Natural killer cell treated with Interleukin-12 subunit alpha and Interleukin-12 subunit beta and Interleukin-15 and Interleukin-18, amount 100 ng/mL, for 72 hours (primary cell): ENCODE data around the gene APOL2. TPM values are rescaled to one million over a fixed set of nuclear protein-coding genes. Genes with fewer than 3 reads are reported as not detected.
"Not testable (repeated sequence)": the region's sequence is repeated elsewhere in the genome, so short reads cannot be mapped to it uniquely, and the experiment has no call there.

Experiments
- ATAC-seq, 2 donors: fragments of 150-1000 bp; cut with Tn5 transposase in 1 of 2; sonication (Bioruptor Pico), chemical (Tn5 transposase) in 1 of 2; 2 replicates each; pipeline ENCODE4 v1.10.0; 2021
- DNase-seq: peaks from one replicate; pipeline ENCODE4 v3.0.0; 2022; ENCODE audit warnings: low spot score
- H3K27ac Mint-ChIP-seq, 2 donors: 1 replicate in 1 of 2; 2 replicates in 1 of 2; pipeline ENCODE4 v1.8.0; 2022; ENCODE audit warnings: mixed read lengths in 2 of 2, mild to moderate bottlenecking in 1 of 2, moderate library complexity in 1 of 2
- H3K27me3 Mint-ChIP-seq, 2 donors: 1 replicate in 1 of 2; 2 replicates in 1 of 2; pipeline ENCODE4 v1.8.0; 2022; ENCODE audit warnings: mixed read lengths in 2 of 2
- H3K36me3 Mint-ChIP-seq: one replicate; pipeline ENCODE4 v1.8.0; 2022; ENCODE audit warnings: mixed read lengths
- H3K4me1 Mint-ChIP-seq, 2 donors: 1 replicate in 1 of 2; 2 replicates in 1 of 2; pipeline ENCODE4 v1.8.0; 2022; ENCODE audit warnings: low read depth in 2 of 2, mixed read lengths in 2 of 2, mild to moderate bottlenecking in 1 of 2
- H3K4me3 Mint-ChIP-seq: one replicate; pipeline ENCODE4 v1.8.0; 2022; ENCODE audit warnings: mixed read lengths
- H3K9me3 Mint-ChIP-seq: 2 replicates; pipeline ENCODE4 v1.8.0; 2022; ENCODE audit warnings: mixed read lengths
- total RNA-seq, 2 donors: library from RNA; stranded (reverse); gene quantifications; one replicate each; pipeline ENCODE4 v1.2.3, GENCODE V29; 2022

APOL2 gene
- total RNA-seq, 2 donors from 2014 or later = 92.1 to 231 TPM

DNA sequence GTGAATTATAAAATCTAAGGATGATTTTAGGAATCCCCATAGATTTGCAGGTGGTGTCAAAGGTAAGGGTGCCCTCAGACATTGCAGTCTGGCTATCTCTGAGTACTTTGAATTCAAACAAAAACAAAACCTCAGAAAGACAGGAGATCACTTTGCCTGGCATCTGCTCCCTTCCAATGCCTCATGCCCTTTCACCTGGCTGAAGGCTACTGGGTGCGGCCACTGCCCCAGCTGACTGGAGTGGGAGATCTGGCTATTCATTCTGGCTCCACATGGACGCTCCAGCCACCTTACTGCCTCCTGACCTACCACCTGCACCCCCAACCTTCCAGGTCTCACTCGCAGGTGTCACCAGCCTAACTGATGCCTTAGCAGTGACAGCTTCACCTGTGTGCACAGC lies 9.7 kb downstream of the APOL2 start:
- ATAC-seq, H3K9me3 Mint-ChIP-seq, H3K27me3 Mint-ChIP-seq, H3K4me3 Mint-ChIP-seq, DNase-seq: not testable (repeated sequence)
- H3K27ac Mint-ChIP-seq = peak overlapping the region in 1 of 2 donors; percentile 51
- H3K36me3 Mint-ChIP-seq = peaks cover 42% of the 10 kb centered on the region
- H3K4me1 Mint-ChIP-seq = peaks cover 24 to 37% of the 10 kb centered on the region in 2 donors

DNA sequence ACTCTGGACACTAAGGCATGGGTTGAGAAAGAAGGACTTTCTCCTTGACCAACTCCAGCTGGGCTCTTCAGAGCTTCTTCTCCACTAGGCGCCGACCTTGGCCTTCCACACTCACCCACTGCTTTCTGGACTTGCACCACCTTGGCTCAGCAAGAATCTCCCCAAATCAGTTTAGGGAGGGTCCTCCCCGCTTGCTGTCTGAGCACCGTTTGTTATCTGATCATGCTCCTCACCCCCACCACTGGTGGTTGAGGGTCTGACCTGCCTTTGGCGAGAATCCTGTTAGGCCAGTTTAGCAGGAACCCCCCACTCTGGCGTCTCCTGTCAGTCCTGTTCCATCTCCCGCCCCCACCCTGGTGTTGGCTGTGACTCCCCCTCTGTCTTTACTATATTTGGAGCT lies 10.4 kb downstream of the APOL2 start:
- Mint-ChIP-seq H3K9me3 (no peaks in the 10 kb centered on the region), H3K36me3 (peaks cover 35% of the 10 kb centered on the region), H3K27me3 (no peaks in the 10 kb centered on the region), H3K4me1 (peaks cover 17 to 30% of the 10 kb centered on the region in 2 donors), H3K4me3 (no peak overlapping the region), H3K27ac (peak overlapping the region in 1 of 2 donors; percentile 51)
- ATAC-seq (no peak), DNase-seq (no peak)

DNA sequence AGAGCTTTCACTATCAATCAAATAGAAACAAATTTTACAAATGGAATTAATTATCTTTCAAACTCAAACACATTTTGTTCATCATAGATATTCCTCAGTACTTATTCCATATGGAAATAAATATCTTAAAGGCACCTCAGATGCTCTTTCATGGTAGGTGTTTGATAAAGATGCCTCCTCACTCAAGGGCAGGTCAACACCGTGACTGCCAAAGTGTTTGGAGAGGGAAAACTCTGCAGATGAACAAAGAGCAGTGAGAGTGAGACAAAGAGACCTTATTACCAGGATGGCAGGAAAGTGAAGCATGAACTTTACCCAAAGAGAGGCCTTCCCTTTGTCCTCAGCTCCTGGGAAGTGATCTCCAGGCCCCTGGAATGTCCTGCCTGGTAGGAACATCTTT lies 11.0 kb downstream of the APOL2 start:
- not testable (repeated sequence) for DNase-seq, ATAC-seq, H3K4me3 Mint-ChIP-seq, H3K9me3 Mint-ChIP-seq, H3K27me3 Mint-ChIP-seq
- peaks cover 34% of the 10 kb centered on the region for H3K36me3 Mint-ChIP-seq
- H3K4me1 Mint-ChIP-seq = peaks cover 16 to 24% of the 10 kb centered on the region in 2 donors
- peak overlapping the region in 1 of 2 donors; percentile 51 for H3K27ac Mint-ChIP-seq

DNA sequence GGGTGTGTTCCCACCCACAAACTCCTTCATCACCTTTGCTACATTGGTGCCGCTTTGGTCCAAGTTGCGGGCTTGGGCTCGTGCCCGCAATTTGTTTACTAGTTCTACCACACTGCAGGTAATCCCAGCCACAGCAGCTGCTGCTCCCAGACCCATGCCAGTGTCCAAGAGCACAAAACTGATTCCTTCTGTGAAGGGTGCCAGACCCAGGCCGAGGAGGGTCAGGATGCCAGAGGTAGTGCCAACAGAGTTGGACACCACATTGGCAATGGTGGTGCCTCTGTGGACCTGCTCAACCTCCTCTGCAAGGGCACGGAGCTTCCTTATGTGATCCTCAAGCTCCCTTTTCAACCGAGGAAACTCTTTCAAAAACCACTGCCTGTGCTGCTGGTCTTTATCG lies 11.5 kb downstream of the APOL2 start:
- Mint-ChIP-seq H3K27ac (no peak overlapping the region), H3K4me1 (peaks cover 16 to 22% of the 10 kb centered on the region in 2 donors), H3K9me3 (no peaks in the 10 kb centered on the region), H3K36me3 (peaks cover 34% of the 10 kb centered on the region), H3K27me3 (no peaks in the 10 kb centered on the region), H3K4me3 (no peak overlapping the region)
- DNase-seq = no peak
- ATAC-seq = no peak

DNA sequence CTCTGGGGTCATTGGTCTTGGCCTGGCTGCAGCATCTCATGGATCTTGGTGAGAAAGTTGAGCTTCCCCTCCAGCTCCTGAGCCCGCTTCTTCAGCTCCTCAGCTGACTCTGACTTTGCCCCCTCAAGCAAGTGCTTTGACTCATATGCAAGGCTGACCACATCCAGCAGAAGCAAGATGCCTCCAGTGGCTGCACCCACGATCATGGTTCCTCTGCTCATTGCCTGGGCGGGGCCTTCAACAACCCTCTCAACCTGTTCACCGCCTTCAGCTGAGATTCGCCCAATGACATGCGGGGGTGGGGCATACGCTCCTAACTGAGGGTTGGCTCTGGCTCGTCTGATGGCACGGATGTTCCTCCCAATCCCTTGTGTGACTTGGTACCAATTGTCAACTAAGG lies 11.9 kb downstream of the APOL2 start:
- ATAC-seq = peak in 1 of 2 donors; percentile 43
- no peak for DNase-seq

DNA sequence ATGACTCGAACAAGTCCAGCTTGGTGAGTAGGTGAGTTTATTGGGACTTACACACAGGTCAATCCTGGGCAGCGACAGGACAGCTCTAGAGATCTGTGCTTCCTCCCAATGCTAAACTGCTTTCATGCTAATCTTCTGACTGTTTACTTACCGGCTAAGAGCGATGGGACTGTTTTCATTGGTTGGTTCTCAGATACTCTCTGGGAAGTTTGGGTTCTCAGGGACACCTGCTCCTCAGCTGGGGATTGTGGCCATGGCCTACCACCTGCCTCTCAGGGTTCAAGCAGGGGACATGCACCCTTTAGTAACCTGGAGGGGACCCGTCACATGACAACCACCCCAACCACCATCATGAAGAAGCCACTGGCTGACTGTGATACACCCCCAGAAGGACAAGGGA lies 13.1 kb downstream of the APOL2 start:
- DNase-seq (no peak), ATAC-seq (no peak)
- Mint-ChIP-seq H3K27ac (peak overlapping the region in 1 of 2 donors; percentile 20), H3K4me1 (peaks cover 15 to 18% of the 10 kb centered on the region in 2 donors), H3K27me3 (no peaks in the 10 kb centered on the region), H3K4me3 (no peak overlapping the region), H3K9me3 (no peaks in the 10 kb centered on the region), H3K36me3 (peaks cover 23% of the 10 kb centered on the region)

More for the DNA sequence above, 11.9 kb downstream of the APOL2 start:
- H3K27me3 Mint-ChIP-seq = no peaks in the 10 kb centered on the region
- no peaks in the 10 kb centered on the region for H3K9me3 Mint-ChIP-seq
- peaks cover 33% of the 10 kb centered on the region for H3K36me3 Mint-ChIP-seq
- H3K4me1 Mint-ChIP-seq = peaks cover 16 to 21% of the 10 kb centered on the region in 2 donors
- no peak overlapping the region for H3K27ac Mint-ChIP-seq
- H3K4me3 Mint-ChIP-seq = no peak overlapping the region

DNA sequence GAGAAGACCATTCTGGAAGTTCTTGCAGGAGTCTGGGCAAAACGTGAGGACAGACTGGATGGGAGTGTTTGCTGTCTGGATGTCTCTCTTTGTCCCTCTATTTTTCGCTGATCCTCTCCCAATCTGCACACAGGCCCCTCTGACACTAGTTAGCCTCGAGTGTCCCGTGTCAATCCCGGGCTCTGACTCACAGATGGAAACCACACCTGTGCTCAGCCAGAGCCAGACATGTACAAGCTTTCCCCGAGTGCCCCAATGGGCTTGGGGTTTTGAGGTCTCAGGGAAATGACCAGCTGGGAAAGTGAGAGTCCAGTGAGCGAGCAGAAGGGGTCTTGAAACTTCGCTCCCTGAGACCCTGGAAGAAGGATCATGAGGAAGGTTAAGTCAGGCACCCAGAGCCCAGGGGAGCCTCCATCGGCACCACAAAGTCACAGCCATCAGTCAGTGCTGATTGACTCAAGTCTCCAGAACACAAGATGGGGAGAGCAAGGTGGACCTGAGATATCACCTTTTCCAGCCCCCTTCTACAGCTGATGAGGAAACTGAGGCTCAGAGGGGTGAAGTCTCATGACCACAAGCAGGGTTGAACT lies 13.9 kb downstream of the APOL2 start:
- no peak overlapping the region for H3K27ac Mint-ChIP-seq
- ATAC-seq = no peak
- peaks cover 15 to 18% of the 10 kb centered on the region in 2 donors for H3K4me1 Mint-ChIP-seq
- H3K9me3 Mint-ChIP-seq = no peaks in the 10 kb centered on the region
- H3K4me3 Mint-ChIP-seq = no peak overlapping the region
- DNase-seq = no peak
- peaks cover 22% of the 10 kb centered on the region for H3K36me3 Mint-ChIP-seq
- no peaks in the 10 kb centered on the region for H3K27me3 Mint-ChIP-seq

DNA sequence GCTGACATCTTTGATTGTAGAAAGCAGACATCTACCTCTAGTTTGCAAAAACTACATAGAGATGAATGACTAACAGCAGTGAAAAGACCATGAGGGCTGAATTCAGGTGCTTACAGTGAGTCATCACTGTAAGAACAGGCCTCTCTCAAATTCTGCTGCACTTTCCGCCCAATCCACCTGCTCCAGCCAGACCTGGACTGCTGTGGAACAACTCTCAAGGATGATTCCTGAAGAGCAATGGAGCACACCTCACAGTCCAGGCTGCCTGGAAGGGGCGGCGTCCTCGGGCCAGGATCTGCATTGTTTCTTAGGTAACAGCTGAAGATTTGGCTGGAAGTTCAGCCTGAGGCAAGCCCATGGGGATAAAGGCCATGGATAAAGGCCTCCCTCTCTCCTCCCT lies 15.1 kb downstream of the APOL2 start:
- Mint-ChIP-seq H3K9me3 (no peaks in the 10 kb centered on the region), H3K27me3 (peaks cover 0 to 2% of the 10 kb centered on the region in 2 donors), H3K27ac (peak overlapping the region in 1 of 2 donors; percentile 45), H3K36me3 (peaks cover 17% of the 10 kb centered on the region), H3K4me1 (peaks cover 12 to 14% of the 10 kb centered on the region in 2 donors), H3K4me3 (no peak overlapping the region)
- DNase-seq (no peak), ATAC-seq (no peak)

DNA sequence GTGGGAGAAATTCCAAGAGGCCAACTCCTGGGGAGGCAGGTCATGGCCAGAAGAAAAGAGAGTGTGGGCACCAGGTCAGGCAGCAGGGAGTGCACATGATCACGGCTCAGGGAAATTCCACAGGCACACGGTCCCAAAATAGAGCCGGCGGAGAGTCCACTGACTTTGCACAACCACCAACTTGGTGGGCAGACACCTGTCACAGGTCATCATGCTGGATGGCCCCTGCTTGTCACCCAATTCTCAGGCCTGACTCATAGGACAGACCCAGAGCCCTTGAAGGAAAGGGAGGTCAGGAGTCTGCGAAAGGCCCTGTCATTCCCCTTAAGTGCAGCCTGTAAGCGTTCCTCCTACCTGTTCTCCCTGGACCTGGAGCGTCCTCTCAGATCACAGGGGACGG lies 15.8 kb downstream of the APOL2 start:
- Mint-ChIP-seq H3K27ac (no peak overlapping the region), H3K9me3 (no peaks in the 10 kb centered on the region), H3K27me3 (peaks cover 0 to 2% of the 10 kb centered on the region in 2 donors), H3K4me3 (no peak overlapping the region), H3K36me3 (peaks cover 15% of the 10 kb centered on the region), H3K4me1 (peaks cover 9 to 13% of the 10 kb centered on the region in 2 donors)
- no peak for DNase-seq
- peak in 1 of 2 donors; percentile 8 for ATAC-seq

DNA sequence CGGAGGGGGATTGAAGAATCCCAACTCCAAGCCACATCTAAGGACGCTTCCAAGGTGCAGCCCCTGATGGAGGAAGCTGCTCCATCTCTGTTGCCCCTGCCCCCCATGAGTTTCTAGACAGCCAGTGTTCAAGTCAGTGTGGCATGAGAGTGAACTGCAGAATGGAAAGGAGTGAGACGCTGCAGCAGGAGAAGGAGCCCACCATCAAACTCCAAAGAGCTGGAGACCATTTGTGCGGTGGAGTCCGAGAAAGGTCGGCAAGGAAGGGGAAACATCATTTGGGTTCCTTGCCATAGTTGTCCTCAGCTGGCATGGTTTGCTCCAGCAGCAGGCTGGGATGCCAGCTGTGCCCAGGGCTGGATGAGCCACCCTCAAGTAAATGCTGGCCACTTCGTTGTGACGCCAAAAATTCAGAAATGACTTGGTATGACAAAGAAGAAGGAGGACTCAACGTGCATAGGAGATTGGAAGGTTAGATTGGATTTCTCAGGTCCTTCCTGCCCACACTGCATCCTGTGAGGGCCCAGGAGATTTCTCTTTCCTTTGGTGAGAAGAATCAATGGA lies 16.4 kb downstream of the APOL2 start:
- Mint-ChIP-seq H3K9me3 (no peaks in the 10 kb centered on the region), H3K27ac (peak overlapping the region in 1 of 2 donors; percentile 71), H3K36me3 (peaks cover 11% of the 10 kb centered on the region), H3K27me3 (peaks cover 5% of the 10 kb centered on the region in 2 donors), H3K4me3 (no peak overlapping the region), H3K4me1 (peaks cover 9 to 13% of the 10 kb centered on the region in 2 donors)
- ATAC-seq (no peak), DNase-seq (no peak)

DNA sequence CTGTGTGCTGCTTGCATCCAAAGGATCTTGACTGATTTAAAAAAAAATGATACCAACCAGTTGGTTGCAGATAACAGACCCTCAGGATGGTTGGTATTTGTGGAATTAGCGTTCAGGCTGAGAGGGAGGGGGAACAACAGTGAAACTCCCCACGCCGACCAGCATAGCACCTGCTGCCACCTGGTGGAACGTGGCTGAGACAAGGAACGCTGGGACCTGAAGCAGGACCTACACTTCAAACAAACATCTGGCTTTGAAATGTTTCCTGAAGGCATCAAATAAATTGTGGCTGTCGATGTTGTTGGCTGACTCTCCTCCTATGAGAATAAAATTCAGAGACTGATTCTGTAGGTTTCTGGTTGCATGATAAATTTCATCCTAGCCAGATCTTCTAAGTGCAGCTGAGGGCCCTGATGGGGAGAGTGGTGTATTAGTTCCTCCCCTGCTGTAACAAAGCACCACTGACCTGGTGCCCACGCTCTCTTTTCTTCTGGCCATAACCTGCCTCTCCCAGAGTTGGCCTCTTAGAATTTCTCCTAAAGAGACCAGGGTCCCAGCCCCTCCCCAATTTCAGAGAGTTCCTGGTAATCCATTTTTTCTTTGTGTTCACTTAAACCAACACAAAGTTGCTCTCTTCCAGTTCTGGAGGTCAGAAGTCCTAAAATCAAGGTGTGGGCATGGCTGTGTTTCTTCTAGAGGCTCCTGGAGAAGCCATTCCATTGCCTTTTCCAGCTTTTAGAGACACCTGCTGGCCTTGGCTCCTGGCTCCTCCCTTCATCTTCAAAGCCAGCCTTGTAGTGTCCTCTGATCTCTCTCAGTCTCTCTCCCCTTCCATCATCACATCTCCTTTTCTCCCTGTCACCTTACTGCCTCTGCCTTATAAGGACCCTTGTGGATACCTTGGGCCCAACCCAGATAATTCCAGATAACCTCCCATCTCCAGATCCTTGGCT lies 17.3 kb downstream of the APOL2 start:
- no peak for DNase-seq
- Mint-ChIP-seq H3K9me3 (no peaks in the 10 kb centered on the region), H3K4me3 (no peak overlapping the region), H3K36me3 (peaks cover 11% of the 10 kb centered on the region), H3K27me3 (peaks cover 6 to 12% of the 10 kb centered on the region in 2 donors), H3K27ac (peak overlapping the region; percentile 3 to 71), H3K4me1 (peaks cover 9 to 13% of the 10 kb centered on the region in 2 donors)
- peak; percentile 71 to 74 for ATAC-seq

DNA sequence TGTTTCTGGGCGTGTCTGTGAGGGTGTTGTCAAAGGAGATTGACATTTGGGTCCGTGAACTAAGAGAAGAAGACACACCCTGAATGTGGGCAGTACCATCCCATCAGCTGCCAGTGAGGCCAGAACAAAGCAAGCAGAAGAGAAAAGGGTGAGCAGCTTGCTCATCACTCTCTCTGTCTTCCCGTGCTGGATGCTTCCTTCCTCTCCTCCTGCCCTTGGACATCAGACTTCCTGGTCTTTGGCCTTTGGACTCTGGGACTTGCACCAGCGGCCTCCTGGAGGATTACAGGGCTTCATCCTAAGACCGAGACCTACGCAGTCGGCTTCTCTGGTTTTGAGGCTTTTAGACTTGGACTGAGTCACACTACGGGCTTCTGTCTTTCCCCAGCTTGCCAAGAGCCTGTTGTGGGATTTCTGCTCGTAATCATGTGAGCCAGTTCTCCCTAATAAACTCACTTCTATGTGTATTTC lies 18.8 kb downstream of the APOL2 start:
- ATAC-seq (no peak), DNase-seq (no peak)
- H3K27me3 Mint-ChIP-seq = peaks cover 7 to 16% of the 10 kb centered on the region in 2 donors
- no peak overlapping the region for H3K27ac Mint-ChIP-seq
- H3K4me3 Mint-ChIP-seq = no peak overlapping the region
- no peaks in the 10 kb centered on the region for H3K9me3 Mint-ChIP-seq
- no peaks in the 10 kb centered on the region for H3K36me3 Mint-ChIP-seq
- peaks cover 5 to 6% of the 10 kb centered on the region in 2 donors for H3K4me1 Mint-ChIP-seq

DNA sequence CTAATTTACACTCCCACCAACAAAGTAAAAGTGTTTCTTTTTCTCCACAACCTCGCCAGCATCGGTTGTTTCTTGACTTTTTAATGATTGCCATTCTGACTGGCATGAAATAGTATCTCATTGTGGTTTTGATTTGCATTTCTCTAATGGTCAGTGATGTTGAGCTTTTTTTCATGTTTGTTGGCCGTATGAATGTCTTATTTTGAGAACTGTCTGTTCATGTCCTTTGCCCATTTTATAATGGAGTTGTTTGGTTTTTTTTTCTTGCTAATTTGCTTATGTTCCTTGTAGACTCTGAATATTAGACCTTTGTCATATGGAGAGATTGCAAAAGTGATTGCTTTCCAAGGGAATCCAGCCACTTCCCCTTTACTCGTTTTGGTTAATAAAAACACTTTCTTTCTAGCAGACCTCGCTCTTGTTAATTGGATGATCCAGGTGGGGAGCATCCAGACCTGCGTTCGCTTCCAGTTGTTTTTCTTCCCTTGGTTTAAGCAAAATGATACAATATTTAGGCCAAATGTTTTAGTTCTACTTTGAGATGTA lies 20.6 kb downstream of the APOL2 start:
- Mint-ChIP-seq H3K9me3 (no peaks in the 10 kb centered on the region), H3K27me3 (peaks cover 13 to 20% of the 10 kb centered on the region in 2 donors), H3K4me3 (no peak overlapping the region), H3K4me1 (peaks cover 5 to 6% of the 10 kb centered on the region in 2 donors), H3K36me3 (no peaks in the 10 kb centered on the region), H3K27ac (no peak overlapping the region)
- no peak for ATAC-seq
- DNase-seq = no peak
